HTERT RPE-1 (cell line): Measurements from ENCODE around the gene FOXL2.

Source experiments
- in situ Hi-C: fragments of 300-500 bp; cut with MboI; formaldehyde crosslinking; loops from 4 replicates; pipeline ENCODE4 v1.14.3; 2020; ENCODE audit warnings: low sequenced_read_pairs

FOXL2 gene

GRCh38 chr3:138945709-138946662 is 951 bp downstream of the FOXL2 start:
- in situ Hi-C loops = no loop called here

- in situ Hi-C loops = no loop called here
Measured at GRCh38 chr3:138944929-138945708, 1.8 kb downstream of the FOXL2 start.

DNA sequence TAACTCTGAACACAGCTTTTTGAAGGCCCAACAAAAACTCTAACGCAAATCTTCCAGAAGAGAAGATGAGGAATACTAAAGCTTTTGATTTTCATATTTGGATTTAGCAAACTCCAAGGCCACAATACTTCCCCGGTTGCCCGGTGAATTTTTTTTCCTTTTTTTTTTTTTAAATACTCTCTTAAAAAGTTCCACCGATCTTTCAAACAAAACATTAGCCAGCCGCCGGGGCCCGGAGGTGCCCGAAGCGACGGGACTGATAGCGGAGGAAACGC is 2.3 kb downstream of the FOXL2 start:
- in situ Hi-C loops = no loop called here

- in situ Hi-C loops = no loop called here
Measured at GRCh38 chr3:138943724-138944653, 2.9 kb downstream of the FOXL2 start.

DNA sequence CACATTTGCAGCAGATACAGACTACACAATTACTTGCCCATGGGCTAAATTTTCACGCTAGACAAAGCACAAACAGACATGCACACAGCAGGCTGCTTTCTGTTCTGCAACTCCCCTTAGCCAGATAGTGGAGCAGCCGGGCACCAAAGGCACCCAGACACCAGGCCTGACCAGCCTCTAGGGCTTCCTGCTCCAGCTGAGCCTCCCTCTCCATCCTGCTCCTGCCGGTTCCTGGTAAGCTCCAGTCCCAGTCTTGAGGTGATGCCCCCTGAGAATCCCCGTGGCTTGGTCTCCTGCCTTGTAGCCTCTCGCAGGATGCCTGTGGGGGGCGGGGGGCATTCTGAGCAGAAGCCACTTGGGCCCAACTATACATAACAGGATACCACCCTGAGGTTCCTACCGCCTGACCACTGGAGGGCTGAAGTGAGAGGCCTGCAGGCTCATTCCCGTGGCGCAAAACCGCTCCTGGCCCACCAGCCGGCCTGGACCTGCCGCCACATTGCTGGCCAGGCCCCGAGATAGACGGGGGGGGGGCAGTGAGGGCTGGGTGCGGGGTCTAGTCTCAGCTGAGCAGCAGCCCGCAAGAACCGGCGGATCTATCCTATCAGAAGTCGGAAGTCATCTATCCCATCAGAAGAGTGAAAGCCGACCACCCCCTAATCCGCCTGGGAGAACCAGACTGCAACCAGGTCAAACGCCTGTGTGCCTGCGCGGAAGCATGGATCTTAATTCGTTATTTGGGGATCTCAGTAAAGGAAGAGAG is 3.9 kb downstream of the FOXL2 start:
- in situ Hi-C loops = no loop called here

DNA sequence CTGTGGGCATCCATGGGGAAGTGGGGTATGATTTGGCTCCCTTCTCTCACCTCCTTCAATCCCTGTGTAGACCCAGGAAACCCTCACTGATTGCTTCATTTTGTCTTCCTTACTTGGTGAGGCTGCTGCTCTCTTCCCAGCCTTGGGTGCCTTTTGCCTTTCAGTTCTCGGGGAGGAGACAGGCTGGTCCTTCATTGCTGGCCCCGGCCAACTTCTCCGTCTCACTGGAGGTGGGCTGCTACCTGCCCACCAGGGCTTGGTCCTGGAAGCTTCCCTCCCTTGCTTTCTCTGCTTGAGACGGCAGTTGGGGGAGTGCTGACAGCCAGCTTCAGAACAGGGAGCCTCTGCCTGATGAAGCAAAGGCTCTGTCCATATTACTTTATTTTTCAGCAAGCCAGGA is 4.7 kb downstream of the FOXL2 start:
- in situ Hi-C loops = no loop called here

GRCh38 chr3:138941259-138941885 is 5.6 kb downstream of the FOXL2 start:
- in situ Hi-C loops = no loop called here

DNA sequence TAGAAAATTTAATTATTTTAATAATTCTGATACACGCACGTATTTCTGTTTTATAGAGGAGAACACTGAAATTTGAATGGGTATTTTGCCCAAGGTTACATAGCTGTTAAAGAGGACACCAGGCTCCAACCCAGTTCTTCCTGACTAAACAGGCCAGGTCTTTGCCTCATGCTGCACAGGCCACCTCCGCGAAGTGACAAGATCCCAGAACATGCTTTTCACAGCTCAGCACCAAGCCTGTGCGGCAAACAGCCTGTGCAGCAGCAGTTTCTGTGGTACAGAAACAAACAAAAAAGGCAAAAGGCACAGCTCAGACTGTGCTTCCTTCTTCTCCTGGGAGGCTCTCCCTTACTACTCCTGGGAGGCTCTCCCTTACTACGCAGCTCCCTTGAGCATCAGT is 6.5 kb downstream of the FOXL2 start:
- in situ Hi-C loops = no loop called here

DNA sequence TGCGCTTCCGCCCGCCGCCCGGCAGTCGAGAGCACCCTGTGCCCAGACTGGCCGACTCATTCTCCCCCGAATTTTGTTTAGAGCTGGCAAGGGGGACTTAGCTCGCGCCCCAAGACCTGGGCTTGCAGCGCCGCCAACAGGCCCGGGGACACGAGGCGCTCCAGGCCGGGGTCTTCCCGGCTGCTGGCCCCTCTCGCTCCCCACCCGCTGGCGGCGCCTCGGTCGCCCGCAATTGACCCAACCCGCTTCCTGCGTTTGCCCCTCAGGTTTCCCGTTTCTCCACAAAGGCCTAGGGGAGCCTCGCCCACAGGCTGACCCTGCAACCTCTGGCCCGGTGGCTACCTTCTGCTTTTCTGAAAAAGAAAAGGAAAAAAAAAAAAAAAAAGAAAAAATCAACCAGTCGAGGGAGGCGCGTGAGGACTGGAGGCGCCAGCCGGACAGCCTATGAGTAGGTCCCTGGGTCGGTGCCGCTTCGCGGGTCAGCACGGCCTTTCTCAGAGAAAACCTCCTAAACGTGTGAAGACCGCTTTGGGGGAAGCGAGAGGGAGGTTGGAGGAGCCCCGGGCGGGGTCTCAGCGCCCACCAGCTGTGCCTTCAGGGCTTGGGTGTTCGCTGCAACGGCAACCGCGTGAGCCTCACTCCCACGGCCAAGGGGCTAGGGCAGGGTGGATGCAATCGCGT is 7.2 kb downstream of the FOXL2 start:
- in situ Hi-C loops = no loop called here

DNA sequence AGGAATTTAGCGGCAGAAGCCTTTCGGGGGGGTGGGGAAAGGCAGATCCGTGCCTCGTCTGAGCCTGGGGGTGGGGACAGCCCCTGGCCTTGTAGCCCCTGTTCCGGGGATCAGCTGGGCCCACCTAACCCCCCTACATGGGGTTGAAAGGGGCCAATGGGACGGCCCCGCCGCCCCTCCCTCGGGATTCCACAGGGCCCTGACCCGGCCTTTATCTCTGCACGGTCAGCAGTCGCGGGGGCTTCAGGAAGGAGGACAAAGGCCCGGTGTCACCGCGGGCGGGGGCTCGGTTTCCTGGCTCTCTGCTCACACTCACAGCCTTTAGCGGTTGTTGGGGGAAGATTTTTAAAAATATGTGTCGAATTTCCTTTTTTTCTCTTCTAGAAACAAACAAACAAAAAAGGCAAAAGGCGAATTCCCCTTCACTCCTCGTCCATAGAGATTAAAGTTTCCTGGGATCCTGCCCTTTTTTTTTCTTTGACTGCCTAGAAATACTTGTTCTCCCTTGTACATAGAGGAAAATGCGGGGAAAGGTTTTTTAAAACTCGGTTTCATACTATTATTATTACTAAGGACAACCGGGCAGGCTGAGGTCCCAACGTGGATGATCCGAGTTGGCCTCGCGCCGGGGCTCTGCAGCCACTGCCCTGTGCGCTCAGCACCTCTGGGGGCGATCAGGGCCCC is 7.9 kb downstream of the FOXL2 start:
- in situ Hi-C loops = no loop called here

DNA sequence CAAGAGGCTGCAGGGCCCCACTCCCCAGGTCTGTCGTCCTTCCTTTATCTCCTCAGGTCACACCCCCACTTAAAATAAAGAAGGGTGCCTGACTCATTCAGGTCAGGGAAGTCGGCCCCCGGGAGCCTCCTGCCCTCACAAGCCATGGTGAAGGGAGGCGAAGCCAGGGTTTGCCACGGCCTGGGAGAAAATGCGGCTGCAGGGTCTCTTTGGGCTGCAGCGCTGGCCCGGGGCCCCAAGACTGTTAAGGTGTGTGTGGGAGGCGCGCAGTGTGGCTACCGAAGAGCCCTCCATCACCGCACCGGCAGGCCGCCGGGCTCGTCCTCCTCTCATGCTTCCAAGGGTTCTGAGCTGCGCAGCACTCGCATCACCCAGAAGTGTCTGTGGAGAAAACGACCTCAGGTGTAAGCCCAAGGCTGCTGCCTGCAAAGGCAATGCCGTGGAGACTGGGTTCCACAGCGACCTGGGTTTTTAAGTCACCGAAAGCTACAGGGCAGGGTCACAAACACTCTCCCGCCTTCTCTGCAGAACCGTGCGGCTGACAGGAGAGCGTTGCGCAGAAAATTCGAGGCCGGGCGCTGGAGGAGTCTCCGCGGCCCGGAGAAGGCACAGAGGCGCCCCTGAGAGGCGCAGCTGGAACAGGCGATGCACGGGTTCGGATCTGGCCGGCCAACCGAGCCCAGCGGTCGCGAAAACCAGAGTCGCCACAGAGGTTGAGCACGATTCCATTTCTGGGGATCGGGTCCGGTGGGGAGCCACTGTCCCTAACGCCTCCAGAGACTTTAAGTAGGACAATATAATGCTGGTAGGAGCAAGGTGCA is 8.7 kb downstream of the FOXL2 start:
- in situ Hi-C loops = no loop called here

- in situ Hi-C loops = no loop called here
Measured at GRCh38 chr3:138937690-138938055, 9.3 kb downstream of the FOXL2 start.

DNA sequence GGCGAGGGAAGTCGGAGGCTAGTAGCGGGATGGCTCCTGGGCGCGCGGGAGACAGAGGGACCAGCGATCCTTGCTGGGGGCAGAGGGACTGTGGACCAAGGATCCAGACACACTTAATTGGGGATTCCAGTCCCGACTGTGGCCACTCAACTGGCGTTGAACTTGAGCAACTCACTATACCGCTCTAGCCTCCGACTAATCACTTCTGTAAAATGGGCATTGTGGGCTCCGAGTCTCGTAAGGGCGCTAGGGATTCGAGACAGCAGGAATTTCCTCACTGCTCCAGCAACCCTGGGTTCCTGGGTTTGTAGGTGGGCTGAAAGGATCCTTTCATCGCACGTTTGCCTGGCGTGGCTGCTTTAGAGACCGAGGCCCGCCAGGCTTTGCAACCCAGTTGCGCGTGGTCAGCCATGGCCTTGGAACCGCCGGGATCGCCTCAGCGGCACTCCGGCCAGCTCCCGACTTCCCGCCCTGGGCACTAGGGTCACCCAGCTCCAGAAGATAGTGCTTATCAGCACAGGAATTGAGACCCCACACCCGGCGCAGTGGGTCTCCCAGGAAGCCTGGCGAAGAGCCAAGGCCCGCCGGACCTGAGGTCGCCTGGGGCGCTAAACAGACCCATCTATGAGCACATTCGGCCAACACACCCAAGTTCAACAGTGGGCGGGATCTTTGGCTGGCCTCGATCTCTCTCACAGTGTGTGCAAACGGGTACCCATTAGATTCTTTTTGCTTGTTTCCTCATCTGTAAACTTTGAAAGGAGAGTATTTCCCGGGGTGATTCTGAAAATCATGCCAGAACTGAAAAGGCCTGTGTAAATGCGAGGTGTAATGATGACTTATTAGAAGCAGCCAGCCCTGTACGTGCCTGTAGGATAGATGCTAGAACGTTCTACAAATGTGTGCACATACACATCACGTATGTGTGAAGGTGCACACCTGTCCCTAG is 9.9 kb downstream of the FOXL2 start:
- in situ Hi-C loops = no loop called here

DNA sequence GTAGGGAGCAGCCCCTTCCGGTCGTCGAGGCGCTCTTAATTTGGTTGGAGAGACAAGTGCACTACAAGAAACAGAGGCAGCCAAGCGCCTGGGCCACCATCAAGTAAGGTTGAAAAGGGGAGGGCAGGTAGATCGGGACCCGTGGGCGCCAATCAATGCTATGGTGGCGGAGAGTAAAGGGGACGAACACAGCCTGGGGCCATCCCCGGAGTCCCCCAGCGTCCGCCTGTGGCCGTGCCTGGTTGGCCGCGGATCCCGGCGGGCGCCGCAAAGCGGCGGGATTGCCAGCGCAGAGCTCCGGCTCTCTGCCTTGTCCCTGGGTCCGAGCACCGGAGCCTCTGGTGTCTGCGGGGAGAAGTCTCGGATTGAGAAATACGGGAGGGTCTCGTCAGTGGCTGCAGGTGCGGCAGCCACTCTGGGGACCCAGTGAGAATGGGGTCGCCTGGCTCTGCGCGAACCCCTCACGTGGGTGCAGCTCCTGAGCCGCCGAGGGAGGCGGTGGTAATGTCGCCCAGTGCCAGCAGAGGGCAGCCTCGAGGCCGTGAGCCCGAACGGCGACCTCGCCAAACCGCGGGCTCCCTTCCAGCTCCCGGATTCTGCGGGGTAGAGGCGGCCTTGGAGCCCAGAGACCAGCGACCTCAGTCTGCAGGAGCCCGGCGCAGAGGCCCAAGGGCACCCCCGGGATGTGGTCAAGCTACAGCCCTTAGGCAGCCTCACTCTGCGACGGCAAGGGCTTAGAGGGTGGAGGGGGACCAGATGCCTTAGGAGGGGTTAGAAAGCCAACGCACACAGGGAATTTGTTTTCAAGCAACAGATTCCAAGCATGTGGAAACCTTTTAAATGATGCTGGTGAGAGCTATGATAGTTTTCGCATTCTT is 10.8 kb downstream of the FOXL2 start:
- in situ Hi-C loops = no loop called here

DNA sequence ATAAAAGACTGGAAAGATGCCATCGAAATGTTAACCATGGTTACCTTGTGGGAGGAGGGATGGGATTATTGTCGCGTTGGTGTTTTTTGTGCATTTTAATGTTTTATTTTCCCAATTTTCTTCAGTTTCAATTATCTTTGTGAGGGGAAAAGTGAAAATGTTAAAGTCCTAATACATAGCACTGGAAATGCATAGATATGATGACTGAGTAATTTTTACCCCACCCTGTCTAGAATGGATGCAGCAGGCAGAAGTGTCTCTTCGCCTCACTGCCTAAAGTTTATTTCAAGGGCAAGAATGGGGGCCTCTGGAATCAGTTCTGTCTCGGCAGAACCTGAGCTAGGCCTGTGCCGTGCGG is 11.5 kb downstream of the FOXL2 start:
- in situ Hi-C loops = no loop called here
